ENCODE measurements around the gene VWF.

The VWF gene

GRCh38 chr12:6088921-6089747 lies 35.3 kb downstream of the VWF start:
- Histone ChIP-seq H3K79me1 (replicated peaks; ENCODE audit: low read length, poor library complexity, severe bottlenecking) (no peaks in the 10 kb centered on the region), H3K36me3 (ENCODE audit: control insufficient read depth in 1 of 2, insufficient read depth in 2 of 2, low read depth in 1 of 2, low read length in 2 of 2) (no peaks in the 10 kb centered on the region), H2AFZ (ENCODE audit: low read depth, low read length) (no peak overlapping the region), H3K14ac (ENCODE audit: low read length in 2 of 2) (no peak overlapping the region), H3K4me1 (ENCODE audit: control insufficient read depth, insufficient read depth, low read depth, low read length) (peaks cover 34% of the 10 kb centered on the region), H3K4me3 (ENCODE audit: insufficient read depth in 1 of 2, low read depth in 1 of 2, low read length in 2 of 2) (no peak overlapping the region), H3K18ac (ENCODE audit: low read depth in 1 of 2, low read length in 2 of 2) (peak overlapping the region in 1 of 2 experiments; percentile 52), H3K4ac (ENCODE audit: low read depth in 1 of 2, low read length in 2 of 2) (peak overlapping the region in 1 of 2 experiments; percentile 49), H2BK5ac (ENCODE audit: low read depth, low read length, poor library complexity, severe bottlenecking) (no peak overlapping the region), H3K27me3 (ENCODE audit: control insufficient read depth in 1 of 2, insufficient read depth in 1 of 2, low read length in 2 of 2) (no peaks in the 10 kb centered on the region), H2AK5ac (ENCODE audit: low read length, severe bottlenecking) (no peak overlapping the region), H3K23ac (ENCODE audit: low read length in 2 of 2) (no peak overlapping the region), H4K8ac (ENCODE audit: low read length) (no peak overlapping the region), H2BK120ac (ENCODE audit: low read depth, low read length) (no peak overlapping the region), H3K27ac (ENCODE audit: low read length, poor library complexity, severe bottlenecking) (no peak overlapping the region), H3K9me3 (ENCODE audit: control insufficient read depth, low read length) (no peaks in the 10 kb centered on the region), H3K4me2 (ENCODE audit: low read length, poor library complexity, severe bottlenecking) (no peak overlapping the region), H2BK12ac (ENCODE audit: low read length in 2 of 2) (no peak overlapping the region), H4K91ac (ENCODE audit: low read length) (no peak overlapping the region), H3K9ac (ENCODE audit: low read length) (no peak overlapping the region), H2BK15ac (ENCODE audit: low read depth, poor library complexity, severe bottlenecking) (no peak overlapping the region)
- WGBS, result 44% methylated on average over 14 of the region's 15 CpGs
- no peak for DNase-seq

DNA sequence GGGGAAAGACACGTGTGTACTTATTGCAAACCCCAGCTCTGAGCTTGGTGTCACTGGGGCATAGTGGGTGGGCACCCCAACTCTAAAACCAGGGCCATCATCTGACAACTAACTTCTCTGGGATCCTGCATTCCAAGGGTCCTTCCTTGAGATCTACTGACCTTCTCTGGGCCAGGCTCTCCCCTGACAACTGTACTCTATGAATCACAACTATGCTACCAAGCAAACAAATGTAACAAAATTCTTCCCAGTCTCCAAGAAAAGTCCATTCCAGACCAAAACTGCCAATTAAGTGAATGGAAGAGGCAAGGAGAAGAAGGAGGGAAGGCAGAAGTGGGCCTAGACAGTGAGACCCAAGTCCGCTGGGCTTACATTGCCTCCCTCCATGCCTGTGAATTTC lies 38.2 kb downstream of the VWF start:
- WGBS, result 92% methylated on average over 2 of the region's 2 CpGs
- Histone ChIP-seq H3K14ac (ENCODE audit: low read length in 2 of 2) (no peak overlapping the region), H3K27ac (ENCODE audit: low read length, poor library complexity, severe bottlenecking) (no peak overlapping the region), H3K27me3 (ENCODE audit: control insufficient read depth in 1 of 2, insufficient read depth in 1 of 2, low read length in 2 of 2) (no peaks in the 10 kb centered on the region), H2BK12ac (ENCODE audit: low read length in 2 of 2) (no peak overlapping the region), H3K9me3 (ENCODE audit: control insufficient read depth, low read length) (no peaks in the 10 kb centered on the region), H2AK5ac (ENCODE audit: low read length, severe bottlenecking) (no peak overlapping the region), H3K4me3 (ENCODE audit: insufficient read depth in 1 of 2, low read depth in 1 of 2, low read length in 2 of 2) (no peak overlapping the region), H4K8ac (ENCODE audit: low read length) (no peak overlapping the region), H2BK15ac (ENCODE audit: low read depth, poor library complexity, severe bottlenecking) (no peak overlapping the region), H3K9ac (ENCODE audit: low read length) (no peak overlapping the region), H2AFZ (ENCODE audit: low read depth, low read length) (no peak overlapping the region), H3K79me1 (replicated peaks; ENCODE audit: low read length, poor library complexity, severe bottlenecking) (no peaks in the 10 kb centered on the region), H2BK5ac (ENCODE audit: low read depth, low read length, poor library complexity, severe bottlenecking) (no peak overlapping the region), H3K36me3 (ENCODE audit: control insufficient read depth in 1 of 2, insufficient read depth in 2 of 2, low read depth in 1 of 2, low read length in 2 of 2) (no peaks in the 10 kb centered on the region), H3K4me1 (ENCODE audit: control insufficient read depth, insufficient read depth, low read depth, low read length) (peaks cover 18% of the 10 kb centered on the region), H4K91ac (ENCODE audit: low read length) (no peak overlapping the region), H3K18ac (ENCODE audit: low read depth in 1 of 2, low read length in 2 of 2) (peak overlapping the region in 1 of 2 experiments; percentile 61), H3K4ac (ENCODE audit: low read depth in 1 of 2, low read length in 2 of 2) (no peak overlapping the region), H3K4me2 (ENCODE audit: low read length, poor library complexity, severe bottlenecking) (no peak overlapping the region), H2BK120ac (ENCODE audit: low read depth, low read length) (no peak overlapping the region), H3K23ac (ENCODE audit: low read length in 2 of 2) (no peak overlapping the region)
- no peak for DNase-seq

DNA sequence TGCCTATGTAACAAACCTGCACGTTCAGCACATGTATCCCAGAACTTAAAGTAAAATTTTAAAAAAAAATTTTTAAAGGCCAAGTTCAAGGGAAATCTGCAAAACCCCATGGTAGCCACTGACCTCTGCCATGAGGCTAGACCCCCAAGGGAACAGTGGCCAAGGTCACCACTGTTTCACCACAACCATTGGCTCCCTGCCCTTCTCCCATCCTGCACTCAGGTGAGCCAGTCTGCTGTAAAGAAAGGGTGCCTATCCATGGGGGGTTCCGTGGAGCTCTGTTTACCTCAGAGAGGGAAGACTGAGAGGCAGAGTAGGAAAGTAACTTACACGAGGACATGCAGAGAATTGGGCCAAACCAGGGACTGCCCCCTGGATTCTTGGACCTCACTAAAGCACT lies 38.6 kb downstream of the VWF start:
- Histone ChIP-seq H3K79me1 (replicated peaks; ENCODE audit: low read length, poor library complexity, severe bottlenecking) (no peaks in the 10 kb centered on the region), H3K9ac (ENCODE audit: low read length) (no peak overlapping the region), H3K4me1 (ENCODE audit: control insufficient read depth, insufficient read depth, low read depth, low read length) (peaks cover 18% of the 10 kb centered on the region), H3K27me3 (ENCODE audit: control insufficient read depth in 1 of 2, insufficient read depth in 1 of 2, low read length in 2 of 2) (no peaks in the 10 kb centered on the region), H3K4ac (ENCODE audit: low read depth in 1 of 2, low read length in 2 of 2) (no peak overlapping the region), H4K91ac (ENCODE audit: low read length) (no peak overlapping the region), H3K14ac (ENCODE audit: low read length in 2 of 2) (no peak overlapping the region), H3K23ac (ENCODE audit: low read length in 2 of 2) (no peak overlapping the region), H3K4me2 (ENCODE audit: low read length, poor library complexity, severe bottlenecking) (no peak overlapping the region), H3K4me3 (ENCODE audit: insufficient read depth in 1 of 2, low read depth in 1 of 2, low read length in 2 of 2) (no peak overlapping the region), H3K36me3 (ENCODE audit: control insufficient read depth in 1 of 2, insufficient read depth in 2 of 2, low read depth in 1 of 2, low read length in 2 of 2) (no peaks in the 10 kb centered on the region), H3K9me3 (ENCODE audit: control insufficient read depth, low read length) (no peaks in the 10 kb centered on the region), H2AFZ (ENCODE audit: low read depth, low read length) (no peak overlapping the region), H2BK5ac (ENCODE audit: low read depth, low read length, poor library complexity, severe bottlenecking) (no peak overlapping the region), H2BK15ac (ENCODE audit: low read depth, poor library complexity, severe bottlenecking) (no peak overlapping the region), H2BK120ac (ENCODE audit: low read depth, low read length) (no peak overlapping the region), H3K18ac (ENCODE audit: low read depth in 1 of 2, low read length in 2 of 2) (peak overlapping the region in 1 of 2 experiments; percentile 44), H4K8ac (ENCODE audit: low read length) (peak overlapping the region; percentile 66), H2AK5ac (ENCODE audit: low read length, severe bottlenecking) (no peak overlapping the region), H3K27ac (ENCODE audit: low read length, poor library complexity, severe bottlenecking) (no peak overlapping the region), H2BK12ac (ENCODE audit: low read length in 2 of 2) (peak overlapping the region in 1 of 2 experiments; percentile 67)
- DNase-seq, result no peak
- 95% methylated on average over 3 of the region's 3 CpGs for whole genome bisulfite sequencing

DNA sequence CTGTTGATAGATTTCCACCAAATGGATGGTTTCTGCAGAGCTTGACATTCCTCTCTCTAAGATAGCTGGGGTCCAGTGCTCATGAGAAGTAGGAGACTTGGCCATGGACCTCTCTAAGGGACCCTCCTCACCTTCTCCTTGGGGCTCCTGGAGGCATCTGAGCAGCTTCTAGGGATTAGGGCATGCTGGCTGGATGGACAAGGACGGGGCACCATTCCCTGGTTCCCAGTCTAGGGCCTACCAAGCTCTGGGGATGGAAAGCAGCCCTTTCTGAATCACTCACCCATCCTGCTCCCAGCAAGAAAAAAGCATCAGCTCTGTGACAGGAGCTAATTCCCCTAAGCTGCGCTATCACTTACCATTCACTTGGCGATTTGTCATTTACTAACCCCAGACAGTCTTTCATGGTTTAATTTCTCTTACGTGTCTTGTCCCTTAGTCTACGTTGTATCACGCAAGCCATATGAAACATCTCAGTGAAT lies 39.5 kb downstream of the VWF start:
- WGBS, result 91% methylated on average over 6 of the region's 6 CpGs

More for the DNA sequence above, 39.5 kb downstream of the VWF start:
- Histone ChIP-seq H3K9ac (ENCODE audit: low read length) (no peak overlapping the region), H3K18ac (ENCODE audit: low read depth in 1 of 2, low read length in 2 of 2) (peak overlapping the region; percentile 37 to 72), H3K4me2 (ENCODE audit: low read length, poor library complexity, severe bottlenecking) (no peak overlapping the region), H3K4me3 (ENCODE audit: insufficient read depth in 1 of 2, low read depth in 1 of 2, low read length in 2 of 2) (no peak overlapping the region), H3K4ac (ENCODE audit: low read depth in 1 of 2, low read length in 2 of 2) (peak overlapping the region; percentile 6 to 32), H3K9me3 (ENCODE audit: control insufficient read depth, low read length) (no peaks in the 10 kb centered on the region), H2BK5ac (ENCODE audit: low read depth, low read length, poor library complexity, severe bottlenecking) (no peak overlapping the region), H2BK120ac (ENCODE audit: low read depth, low read length) (no peak overlapping the region), H4K8ac (ENCODE audit: low read length) (peak overlapping the region; percentile 16), H2AFZ (ENCODE audit: low read depth, low read length) (no peak overlapping the region), H2BK15ac (ENCODE audit: low read depth, poor library complexity, severe bottlenecking) (no peak overlapping the region), H4K91ac (ENCODE audit: low read length) (no peak overlapping the region), H3K14ac (ENCODE audit: low read length in 2 of 2) (no peak overlapping the region), H2AK5ac (ENCODE audit: low read length, severe bottlenecking) (peak overlapping the region; percentile 26), H3K27me3 (ENCODE audit: control insufficient read depth in 1 of 2, insufficient read depth in 1 of 2, low read length in 2 of 2) (no peaks in the 10 kb centered on the region), H3K4me1 (ENCODE audit: control insufficient read depth, insufficient read depth, low read depth, low read length) (peaks cover 16% of the 10 kb centered on the region), H3K27ac (ENCODE audit: low read length, poor library complexity, severe bottlenecking) (no peak overlapping the region), H3K79me1 (replicated peaks; ENCODE audit: low read length, poor library complexity, severe bottlenecking) (no peaks in the 10 kb centered on the region), H3K36me3 (ENCODE audit: control insufficient read depth in 1 of 2, insufficient read depth in 2 of 2, low read depth in 1 of 2, low read length in 2 of 2) (no peaks in the 10 kb centered on the region), H3K23ac (ENCODE audit: low read length in 2 of 2) (no peak overlapping the region), H2BK12ac (ENCODE audit: low read length in 2 of 2) (peak overlapping the region in 1 of 2 experiments; percentile 59)
- no peak for DNase-seq

Measured in mesenchymal stem cell (in vitro differentiated cells and primary cell).